NCI-H2227 (cell line): ENCODE results near the gene ONECUT3.
"Not testable (repeated sequence)": the region's sequence is repeated elsewhere in the genome, so short reads cannot be mapped to it uniquely, and the experiment has no call there.

Experiments
- DNase-seq: peaks from one replicate; lab custom pipeline; 2025; ENCODE audit not compliant: unreplicated experiment; lab: John Stamatoyannopoulos, UW

The ONECUT3 gene

GRCh38 chr19:1755467-1756171 is 2.3 kb downstream of the ONECUT3 start:
- no peak for DNase-seq

GRCh38 chr19:1756264-1756663 is 3.0 kb downstream of the ONECUT3 start:
- no peak for DNase-seq

GRCh38 chr19:1756705-1757465 is 3.6 kb downstream of the ONECUT3 start:
- no peak for DNase-seq

- no peak for DNase-seq
Observed at GRCh38 chr19:1757468-1758230, 4.3 kb downstream of the ONECUT3 start.

GRCh38 chr19:1758231-1758577 is 4.9 kb downstream of the ONECUT3 start:
- no peak for DNase-seq

- no peak for DNase-seq
Observed at GRCh38 chr19:1758959-1759903, 5.9 kb downstream of the ONECUT3 start.

GRCh38 chr19:1760020-1760419 is 6.7 kb downstream of the ONECUT3 start:
- no peak for DNase-seq

- DNase-seq, result not testable (repeated sequence)
Observed at GRCh38 chr19:1760786-1761527, 7.7 kb downstream of the ONECUT3 start.

- DNase-seq, result no peak
Observed at GRCh38 chr19:1761528-1762242, 8.4 kb downstream of the ONECUT3 start.

GRCh38 chr19:1762243-1763117 is 9.2 kb downstream of the ONECUT3 start:
- DNase-seq, result no peak

- DNase-seq, result no peak
Observed at GRCh38 chr19:1763648-1764639, 10.6 kb downstream of the ONECUT3 start.

GRCh38 chr19:1764729-1765128 is 11.4 kb downstream of the ONECUT3 start:
- no peak for DNase-seq

GRCh38 chr19:1765232-1765903 is 12.1 kb downstream of the ONECUT3 start:
- no peak for DNase-seq

- DNase-seq, result no peak
Observed at GRCh38 chr19:1765904-1766799, 12.8 kb downstream of the ONECUT3 start.

GRCh38 chr19:1766800-1767352 is 13.6 kb downstream of the ONECUT3 start:
- no peak for DNase-seq
